ENCODE data around the gene NKX1-2. TPM values are rescaled to one million over a fixed set of nuclear protein-coding genes. Genes with fewer than 3 reads are reported as not detected.
A peak's percentile ranks its signal among the peaks of the same experiment; 100 is the strongest.

The NKX1-2 gene
- total RNA-seq, 4 donors from 2014 or later: 0.78 to 2.4 (median 1.3) TPM

DNA sequence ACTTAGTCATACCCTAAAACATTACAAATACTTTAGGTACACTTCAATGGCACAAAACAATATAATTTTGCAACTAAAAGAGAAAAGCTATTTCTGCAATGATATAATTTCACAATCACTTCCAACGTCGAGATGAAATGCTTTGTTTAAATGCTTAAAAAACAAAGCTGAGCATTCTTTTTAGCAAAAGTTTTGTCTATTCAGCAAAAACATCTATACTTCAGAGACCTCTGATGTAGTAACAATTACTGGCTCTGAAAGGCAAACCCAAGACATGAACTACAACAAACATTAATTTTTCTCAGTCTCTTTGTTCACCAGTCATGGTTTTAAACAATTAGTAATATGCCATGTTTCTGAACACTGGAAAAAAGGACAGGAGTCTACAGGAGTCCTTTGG lies 47.6 kb downstream of the NKX1-2 start:
- no peak for DNase-seq (ENCODE audit: low spot score in 2 of 2)
- no peak overlapping the region for H3K4me3 ChIP-seq (ENCODE audit: low read depth, poor library complexity, severe bottlenecking)
- intact Hi-C loops (cut with DNase I; ENCODE audit: low total_unique reads): no loop called here
- 84% methylated on average over 2 of the region's 2 CpGs for WGBS, 2 donors
- no peak for TF ChIP-seq POLR2A (IDR thresholded peaks at IDR 0.05)
- TF ChIP-seq, protein P1, sequence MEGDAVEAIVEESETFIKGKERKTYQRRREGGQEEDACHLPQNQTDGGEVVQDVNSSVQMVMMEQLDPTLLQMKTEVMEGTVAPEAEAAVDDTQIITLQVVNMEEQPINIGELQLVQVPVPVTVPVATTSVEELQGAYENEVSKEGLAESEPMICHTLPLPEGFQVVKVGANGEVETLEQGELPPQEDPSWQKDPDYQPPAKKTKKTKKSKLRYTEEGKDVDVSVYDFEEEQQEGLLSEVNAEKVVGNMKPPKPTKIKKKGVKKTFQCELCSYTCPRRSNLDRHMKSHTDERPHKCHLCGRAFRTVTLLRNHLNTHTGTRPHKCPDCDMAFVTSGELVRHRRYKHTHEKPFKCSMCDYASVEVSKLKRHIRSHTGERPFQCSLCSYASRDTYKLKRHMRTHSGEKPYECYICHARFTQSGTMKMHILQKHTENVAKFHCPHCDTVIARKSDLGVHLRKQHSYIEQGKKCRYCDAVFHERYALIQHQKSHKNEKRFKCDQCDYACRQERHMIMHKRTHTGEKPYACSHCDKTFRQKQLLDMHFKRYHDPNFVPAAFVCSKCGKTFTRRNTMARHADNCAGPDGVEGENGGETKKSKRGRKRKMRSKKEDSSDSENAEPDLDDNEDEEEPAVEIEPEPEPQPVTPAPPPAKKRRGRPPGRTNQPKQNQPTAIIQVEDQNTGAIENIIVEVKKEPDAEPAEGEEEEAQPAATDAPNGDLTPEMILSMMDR (IDR thresholded peaks at IDR 0.05): no peak

DNA sequence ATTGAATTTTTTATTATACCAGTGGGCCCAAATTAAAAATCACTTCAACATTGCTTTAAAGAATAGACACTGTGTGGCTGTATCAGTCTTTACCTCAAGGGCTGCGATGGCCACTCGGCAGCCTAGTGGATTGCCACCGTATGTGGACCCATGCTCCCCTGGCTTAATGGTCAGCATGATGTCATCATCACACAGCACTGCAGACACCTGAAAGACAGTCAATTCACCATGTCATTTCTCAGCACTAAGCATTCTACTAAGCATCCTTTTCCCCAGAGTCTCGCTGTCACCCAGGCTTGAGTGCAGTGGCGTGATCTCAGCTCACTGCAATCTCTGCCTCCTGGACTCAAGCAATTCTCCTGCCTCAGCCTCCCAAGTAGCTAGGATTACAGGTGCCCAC lies 48.2 kb downstream of the NKX1-2 start:
- intact Hi-C loops (cut with DNase I; ENCODE audit: low total_unique reads): no loop called here
- WGBS, 2 donors: 96 to 97% methylated on average over 5 of the region's 5 CpGs
- no peak for TF ChIP-seq POLR2A (IDR thresholded peaks at IDR 0.05)
- TF ChIP-seq, protein P1 (IDR thresholded peaks at IDR 0.05): no peak
- H3K4me3 ChIP-seq (ENCODE audit: low read depth, poor library complexity, severe bottlenecking): no peak overlapping the region
- DNase-seq (ENCODE audit: low spot score in 2 of 2): peak in 1 of 2 donors; percentile 40

Other genes with a start within 250 kb of the NKX1-2 start
- gene OAT, start 31.1 kb downstream of the NKX1-2 start, total RNA-seq: 10 to 100 TPM; 63.5 to 98.1 (median 92.1) TPM
- 10 to 100 TPM in 3 of 4 donors, 1 to 10 TPM in 1; 8.7 to 19.9 (median 15.5) TPM for gene LHPP, start 11.8 kb upstream of the NKX1-2 start, total RNA-seq